Astrocyte of the spinal cord (primary cell): ENCODE results near the gene VPS51.

ENCODE experiments used
- DNase-seq: peaks from one replicate; pipeline ENCODE4 v3.0.0; 2011; ENCODE audit warnings: low read depth, low spot score
- H3K4me3 ChIP-seq: 2 replicates; pipeline ENCODE4 v1.5.1; 2011; ENCODE audit warnings: low read depth, mild to moderate bottlenecking, low read length, moderate library complexity
- in situ Hi-C: cut with HindIII; loops from 2 replicates; pipeline ENCODE4 v1.10.0; 2017; ENCODE audit warnings: low sequenced_read_pairs
- TF ChIP-seq, protein P1 (sequence below): IDR thresholded peaks from 2 replicates; pipeline ENCODE4 v1.5.1; 2012; ENCODE audit warnings: low read depth, mild to moderate bottlenecking, low read length, inconsistent platforms

VPS51 gene

DNA sequence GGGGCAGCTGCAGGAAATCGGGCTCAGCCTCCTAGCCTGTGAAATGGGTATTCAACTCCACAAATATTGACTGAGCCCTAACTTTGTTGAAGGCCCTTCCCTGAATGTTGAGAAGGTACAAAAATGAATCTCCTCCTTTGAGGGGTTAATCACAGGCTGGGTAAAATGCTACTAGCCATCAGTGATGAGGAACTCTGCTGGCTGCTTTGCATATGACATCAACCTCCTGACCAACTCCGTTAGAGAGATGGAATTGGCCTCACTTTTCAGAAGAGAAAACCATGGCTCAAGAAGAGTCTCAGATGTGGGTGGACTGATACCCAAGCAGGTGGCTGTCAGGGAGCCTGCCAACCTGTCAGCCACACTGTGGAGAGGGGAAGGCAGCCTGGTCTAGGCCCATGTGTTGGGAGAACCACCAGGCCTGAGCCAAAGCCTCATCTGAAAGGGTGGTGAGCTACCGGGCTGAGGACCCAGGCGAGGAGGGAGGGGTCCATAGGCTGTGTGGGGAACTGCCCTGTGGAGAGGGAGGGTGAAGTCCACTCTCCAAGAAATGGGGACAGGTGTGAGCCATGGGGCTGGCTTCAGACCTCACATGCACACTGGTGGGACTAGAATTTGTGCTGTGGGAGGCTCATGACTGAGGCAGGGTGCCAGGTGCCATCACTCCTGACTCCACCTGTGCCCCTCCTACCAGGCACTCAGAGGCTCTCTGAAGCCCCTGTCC is 23.9 kb upstream of the VPS51 start:
- TF ChIP-seq, protein P1, sequence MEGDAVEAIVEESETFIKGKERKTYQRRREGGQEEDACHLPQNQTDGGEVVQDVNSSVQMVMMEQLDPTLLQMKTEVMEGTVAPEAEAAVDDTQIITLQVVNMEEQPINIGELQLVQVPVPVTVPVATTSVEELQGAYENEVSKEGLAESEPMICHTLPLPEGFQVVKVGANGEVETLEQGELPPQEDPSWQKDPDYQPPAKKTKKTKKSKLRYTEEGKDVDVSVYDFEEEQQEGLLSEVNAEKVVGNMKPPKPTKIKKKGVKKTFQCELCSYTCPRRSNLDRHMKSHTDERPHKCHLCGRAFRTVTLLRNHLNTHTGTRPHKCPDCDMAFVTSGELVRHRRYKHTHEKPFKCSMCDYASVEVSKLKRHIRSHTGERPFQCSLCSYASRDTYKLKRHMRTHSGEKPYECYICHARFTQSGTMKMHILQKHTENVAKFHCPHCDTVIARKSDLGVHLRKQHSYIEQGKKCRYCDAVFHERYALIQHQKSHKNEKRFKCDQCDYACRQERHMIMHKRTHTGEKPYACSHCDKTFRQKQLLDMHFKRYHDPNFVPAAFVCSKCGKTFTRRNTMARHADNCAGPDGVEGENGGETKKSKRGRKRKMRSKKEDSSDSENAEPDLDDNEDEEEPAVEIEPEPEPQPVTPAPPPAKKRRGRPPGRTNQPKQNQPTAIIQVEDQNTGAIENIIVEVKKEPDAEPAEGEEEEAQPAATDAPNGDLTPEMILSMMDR = no peak
- DNase-seq = no peak
- in situ Hi-C loops = no loop called here
- no peak overlapping the region for H3K4me3 ChIP-seq

DNA sequence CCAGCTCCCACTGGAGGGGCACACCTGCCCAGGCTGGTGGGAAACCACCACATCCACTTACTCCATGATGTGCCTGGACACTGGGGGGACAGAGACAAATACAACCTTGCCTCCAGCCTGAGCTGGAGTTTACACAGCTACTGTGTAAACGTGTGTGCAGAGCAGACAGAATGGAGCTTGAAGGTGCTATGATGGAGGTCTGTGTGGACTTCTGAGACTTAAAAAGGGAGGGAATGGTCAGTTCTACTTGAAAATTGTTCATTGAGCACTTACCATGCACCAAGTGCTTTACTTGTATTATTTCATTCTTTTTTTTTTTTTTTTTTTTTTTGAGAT is 23.4 kb upstream of the VPS51 start:
- TF ChIP-seq, protein P1 = no peak
- no peak overlapping the region for H3K4me3 ChIP-seq
- no peak for DNase-seq
- in situ Hi-C loops = no loop called here

DNA sequence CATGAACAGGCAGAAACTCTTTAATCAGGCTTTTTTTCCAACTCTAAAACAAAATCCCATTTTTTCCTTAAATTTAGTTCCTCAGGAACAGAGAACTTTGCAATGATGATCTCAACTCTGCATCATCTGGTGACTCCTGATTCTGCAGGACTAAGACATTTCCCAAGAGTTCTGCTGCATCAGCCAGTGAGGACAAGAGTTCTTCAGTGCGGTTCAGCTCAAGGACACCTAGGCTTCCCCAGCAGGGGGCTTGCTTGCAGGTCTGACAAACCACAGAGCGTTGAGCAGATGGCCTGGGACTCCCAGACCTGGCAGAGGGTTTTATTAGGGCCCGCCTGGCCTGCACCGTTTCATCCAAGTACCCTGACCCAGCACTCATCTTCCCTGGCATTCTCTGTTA is 18.6 kb upstream of the VPS51 start:
- DNase-seq = no peak
- no peak overlapping the region for H3K4me3 ChIP-seq
- in situ Hi-C loops = no loop called here
- TF ChIP-seq, protein P1 = no peak

DNA sequence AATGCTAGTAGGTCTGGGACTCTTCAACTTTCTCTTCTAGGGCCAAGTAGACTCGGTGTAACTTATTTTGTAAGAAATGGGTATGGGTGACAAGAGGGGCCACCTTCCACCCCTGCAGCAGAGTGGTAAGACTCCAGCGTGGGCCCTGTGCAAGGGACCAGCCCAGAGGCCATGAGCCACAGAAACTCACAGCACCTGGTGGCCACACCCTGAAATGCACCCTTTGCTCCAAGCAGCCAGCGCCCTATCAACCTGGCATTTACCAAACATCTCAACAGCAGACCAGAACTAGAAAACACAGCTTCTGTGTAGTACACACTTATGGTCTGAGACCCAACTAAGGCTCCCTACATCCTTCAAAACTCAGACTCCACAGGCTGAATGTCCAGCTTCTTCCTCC is 17.9 kb upstream of the VPS51 start:
- DNase-seq = peak; percentile 15
- in situ Hi-C loops = no loop called here
- TF ChIP-seq, protein P1 = peak; percentile 68
- no peak overlapping the region for H3K4me3 ChIP-seq

DNA sequence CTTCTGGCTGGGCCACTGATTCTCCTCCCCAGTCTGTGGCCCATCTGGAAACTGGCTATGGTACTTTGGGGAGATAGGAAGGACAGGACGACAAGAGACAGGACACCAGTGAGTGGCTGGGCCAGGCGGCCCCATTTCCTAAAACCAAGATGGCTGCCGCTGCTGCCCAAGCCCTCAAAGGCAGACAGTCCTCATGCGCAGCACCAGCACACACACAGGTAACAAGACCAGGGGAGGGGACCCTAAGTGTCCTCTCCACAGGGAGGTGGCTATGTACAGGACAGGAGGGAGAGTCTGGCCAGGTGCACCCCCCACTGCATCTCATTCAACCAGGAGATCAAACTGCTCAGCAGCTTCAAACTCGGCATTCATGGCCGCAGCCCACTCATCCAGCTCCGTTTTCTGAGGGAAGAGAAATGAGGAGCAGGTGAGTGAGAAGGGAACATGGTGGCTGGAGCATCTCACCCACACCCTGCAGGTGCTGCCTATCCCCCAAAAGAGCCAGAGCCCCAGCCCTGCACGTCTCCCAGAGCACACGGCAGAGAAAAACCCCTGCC is 17.1 kb upstream of the VPS51 start:
- H3K4me3 ChIP-seq = no peak overlapping the region
- in situ Hi-C loops = no loop called here
- TF ChIP-seq, protein P1 = no peak
- DNase-seq = no peak

DNA sequence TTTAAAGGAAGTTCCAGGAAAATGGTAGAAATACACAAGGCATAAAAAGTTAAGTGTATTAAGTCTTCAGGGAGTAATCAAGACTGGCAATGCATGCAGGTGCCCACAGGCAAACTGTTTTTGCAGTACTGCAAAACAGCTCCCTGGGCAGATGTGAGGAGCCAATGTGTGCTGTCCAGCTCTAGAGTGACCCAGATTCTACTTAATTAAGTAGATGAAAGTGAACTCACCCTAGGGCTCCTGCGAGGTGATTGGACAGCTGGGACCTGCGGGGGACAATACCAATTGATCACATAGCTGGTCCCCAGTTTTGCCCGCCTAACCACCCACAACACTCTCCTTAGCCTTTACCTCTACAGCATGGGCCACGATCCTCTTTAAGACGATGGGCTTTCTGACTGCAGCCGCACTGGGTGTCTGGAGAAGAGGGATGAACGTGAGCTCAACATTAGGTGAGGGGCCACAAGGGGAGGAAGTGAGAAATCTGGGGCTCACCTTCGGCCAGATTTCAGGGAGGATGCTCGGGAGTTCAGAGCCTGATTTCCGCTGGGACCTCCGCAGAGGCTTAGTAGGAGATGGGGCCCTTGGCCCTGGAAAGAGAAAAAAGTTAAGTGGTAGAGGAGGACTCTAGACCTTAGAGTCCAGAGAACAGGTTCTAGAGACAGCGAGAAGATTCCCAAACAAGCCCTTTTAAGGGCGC is 12.7 kb upstream of the VPS51 start:
- in situ Hi-C loops = no loop called here
- peak overlapping the region; percentile 81 for H3K4me3 ChIP-seq
- no peak for DNase-seq
- TF ChIP-seq, protein P1 = no peak
